ENCODE results near the gene CFAP54.
A peak's percentile ranks its signal among the peaks of the same experiment; 100 is the strongest.

Gene CFAP54

DNA sequence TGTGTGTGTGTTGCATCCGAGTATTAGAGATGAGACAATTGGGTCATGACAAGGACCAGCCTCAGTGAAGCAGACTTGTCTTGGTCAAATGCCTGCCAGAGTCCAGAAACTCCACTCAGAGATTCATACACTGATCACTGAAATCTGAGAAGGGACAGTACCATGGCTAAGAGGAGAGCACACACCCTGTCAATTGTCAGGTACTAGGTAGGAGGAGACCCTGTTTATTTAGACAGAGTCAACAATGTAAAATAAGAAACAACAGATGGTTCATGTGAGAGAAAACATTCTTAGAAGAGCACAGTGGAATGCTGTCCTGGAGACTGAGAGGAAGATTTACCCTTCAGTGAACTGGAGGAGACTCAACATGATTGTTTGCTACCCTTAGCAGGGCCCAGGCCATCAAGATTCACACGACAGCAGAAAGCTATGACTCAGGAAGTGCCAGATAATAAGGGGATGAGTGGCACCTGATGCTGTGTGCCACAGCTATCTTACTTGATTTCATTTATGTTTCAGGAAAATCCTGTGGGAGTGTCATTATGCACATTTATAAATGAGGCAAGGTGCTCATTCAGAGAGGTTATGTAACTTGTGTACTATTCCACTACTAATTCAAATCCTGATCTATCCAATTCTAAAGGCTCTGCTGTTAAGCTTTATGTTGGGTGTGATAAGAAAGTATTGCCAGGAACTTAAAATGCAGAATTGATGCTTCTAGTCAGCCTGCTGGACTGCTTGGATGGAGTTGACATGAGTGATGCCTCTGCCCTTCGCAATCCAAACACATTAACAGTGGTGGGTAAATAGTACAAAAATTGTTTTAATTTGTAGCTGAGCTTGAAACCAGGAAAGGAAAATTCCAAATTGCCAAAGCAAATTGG, 281.1 kb downstream of the CFAP54 start:
- DNase-seq: peak; percentile 73

DNA sequence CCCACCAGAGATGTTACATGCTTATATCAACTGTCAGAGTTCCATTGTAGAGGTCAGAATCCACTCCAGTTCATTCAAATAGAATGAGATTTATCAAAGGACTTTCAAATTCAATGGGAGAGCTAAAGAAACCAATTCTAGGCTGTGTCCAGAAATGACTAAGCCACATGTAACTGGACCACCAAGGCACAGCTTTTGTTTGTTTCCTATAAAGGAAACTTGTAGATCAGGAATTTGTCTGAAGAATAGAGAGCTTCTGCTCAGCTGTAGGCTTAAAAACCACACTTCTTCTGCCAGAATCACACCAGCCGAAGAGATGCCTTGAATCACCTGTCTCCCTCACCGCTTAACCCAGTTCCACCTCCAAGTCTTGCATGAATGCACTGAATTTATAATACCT, 283.7 kb downstream of the CFAP54 start:
- DNase-seq: no peak

DNA sequence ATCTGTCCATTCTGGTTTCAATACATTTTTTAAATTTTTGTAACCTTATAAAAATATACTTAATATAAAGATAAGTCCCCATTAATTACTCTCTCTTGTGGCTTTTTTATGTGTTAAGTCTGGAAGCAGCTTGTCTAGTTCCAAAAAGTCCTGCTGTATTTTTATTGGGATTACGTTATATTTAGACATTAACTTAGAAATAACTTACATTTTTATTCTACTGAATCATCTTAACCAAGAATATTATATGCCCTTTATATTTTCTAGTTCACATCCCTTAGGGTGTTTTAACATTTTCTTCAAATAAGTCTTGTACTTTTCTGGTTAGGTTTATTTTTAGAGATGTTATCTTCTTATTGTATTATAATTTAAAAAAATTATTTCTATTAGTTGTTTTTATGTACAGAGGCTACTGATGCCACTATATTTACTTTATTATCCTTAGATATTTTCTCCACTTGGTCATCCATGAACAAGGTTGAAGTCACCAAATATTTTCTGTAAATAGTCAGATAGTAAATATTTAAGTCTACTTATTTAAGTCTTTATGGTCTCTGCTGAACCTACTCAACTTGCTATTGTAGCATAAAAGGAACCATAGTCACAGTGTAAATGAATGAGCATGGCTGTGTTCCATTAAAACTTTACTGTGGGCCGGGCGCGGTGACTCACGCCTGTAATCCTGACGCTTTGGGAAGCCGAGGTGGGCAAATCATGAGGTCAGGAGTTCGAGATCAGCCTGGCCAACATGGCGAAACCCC, 285.3 kb downstream of the CFAP54 start:
- DNase-seq: no peak

DNA sequence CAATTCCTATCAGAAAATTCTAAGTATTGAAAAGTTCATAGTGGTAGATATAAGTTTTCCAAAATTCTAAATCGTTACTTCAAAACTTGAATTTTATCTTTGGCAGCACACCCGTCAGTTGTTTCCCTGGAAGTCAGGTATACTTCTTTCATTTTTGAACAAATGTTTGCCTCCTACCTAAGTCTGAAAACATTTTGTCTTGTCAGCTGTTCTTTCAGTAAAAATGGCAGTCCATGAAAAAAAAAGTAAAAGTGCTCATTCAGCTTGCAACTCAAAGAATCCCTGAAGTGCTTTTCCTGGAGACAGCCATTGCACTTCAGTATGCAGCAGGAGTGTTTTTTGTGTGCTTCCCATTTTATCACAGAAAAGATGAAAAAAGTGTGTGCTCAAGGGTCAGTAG, 287.5 kb downstream of the CFAP54 start:
- no peak for DNase-seq

DNA sequence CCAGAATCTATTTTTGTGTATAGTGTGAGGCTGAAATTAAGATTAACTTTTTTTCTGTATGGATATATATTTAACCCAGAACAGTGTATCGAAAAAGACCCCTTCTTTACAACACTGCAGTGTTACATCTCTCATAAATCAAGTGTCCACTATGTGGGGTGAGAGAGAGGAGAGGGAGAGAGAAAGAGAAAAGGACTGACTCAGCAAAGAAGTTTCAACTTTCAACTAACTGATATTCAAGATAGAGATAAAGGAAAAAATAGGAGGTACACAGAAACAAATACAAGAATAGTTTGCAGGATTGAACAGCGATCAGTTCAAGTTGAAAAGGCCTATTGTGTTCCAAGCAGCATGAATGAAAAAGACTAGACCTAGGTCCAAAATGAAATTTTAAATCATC, 291.0 kb downstream of the CFAP54 start:
- no peak for DNase-seq

DNA sequence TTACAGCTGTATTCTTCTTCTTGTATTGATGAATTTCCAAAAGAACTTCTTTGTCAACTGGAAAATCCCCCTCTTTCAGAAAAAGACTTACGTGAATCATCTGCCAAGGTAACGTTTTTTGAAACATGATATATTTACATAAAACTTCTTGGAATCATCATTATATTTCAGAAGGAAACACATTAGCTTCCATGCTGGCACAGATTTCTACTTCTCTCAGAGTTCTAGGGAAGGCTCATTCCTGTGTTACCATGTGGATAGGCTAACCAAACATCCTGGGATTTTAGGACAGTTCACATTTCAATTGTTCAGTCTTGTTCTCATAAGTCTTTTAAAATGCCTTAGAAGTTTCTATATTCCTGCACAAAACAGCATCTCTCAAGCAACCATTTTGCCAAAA, 297.4 kb downstream of the CFAP54 start:
- no peak for DNase-seq

DNA sequence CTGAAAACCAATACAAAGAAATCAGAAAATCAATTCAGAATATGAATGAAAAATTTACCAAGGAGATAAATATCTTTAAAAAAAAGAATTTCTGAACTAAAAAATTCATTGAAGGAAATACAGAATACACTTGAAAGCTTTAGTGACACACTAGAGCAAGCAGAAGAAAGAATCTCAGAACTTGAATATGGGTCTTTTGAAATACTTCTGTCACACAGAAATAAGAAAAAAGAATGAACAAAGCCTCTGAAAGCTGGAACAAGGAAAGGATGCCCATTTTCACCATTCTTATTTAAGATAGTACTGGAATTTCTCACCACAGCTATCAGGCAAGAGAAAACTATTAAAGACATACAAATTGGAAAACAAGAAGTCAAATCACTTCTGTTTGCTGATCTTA, 314.6 kb downstream of the CFAP54 start:
- no peak for DNase-seq

DNA sequence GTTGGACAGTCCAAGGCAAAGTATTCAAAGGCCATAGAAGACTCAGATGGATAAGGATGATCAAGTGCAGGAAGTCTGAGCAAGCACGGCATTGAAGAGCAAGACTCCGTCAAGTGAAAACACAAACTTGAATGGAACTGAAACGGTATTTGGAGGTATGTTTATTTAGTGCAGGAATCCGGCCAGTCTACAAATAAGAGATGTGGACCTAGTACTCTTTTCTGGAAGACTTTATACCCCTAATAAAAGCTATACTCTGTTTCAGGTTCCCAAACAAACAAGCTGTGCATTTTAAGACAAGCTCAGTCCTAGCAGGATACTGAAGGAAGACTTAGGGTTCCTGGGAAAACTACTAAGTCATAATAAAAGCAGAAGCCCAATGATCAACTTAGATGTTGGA, 316.9 kb downstream of the CFAP54 start:
- DNase-seq: no peak

DNA sequence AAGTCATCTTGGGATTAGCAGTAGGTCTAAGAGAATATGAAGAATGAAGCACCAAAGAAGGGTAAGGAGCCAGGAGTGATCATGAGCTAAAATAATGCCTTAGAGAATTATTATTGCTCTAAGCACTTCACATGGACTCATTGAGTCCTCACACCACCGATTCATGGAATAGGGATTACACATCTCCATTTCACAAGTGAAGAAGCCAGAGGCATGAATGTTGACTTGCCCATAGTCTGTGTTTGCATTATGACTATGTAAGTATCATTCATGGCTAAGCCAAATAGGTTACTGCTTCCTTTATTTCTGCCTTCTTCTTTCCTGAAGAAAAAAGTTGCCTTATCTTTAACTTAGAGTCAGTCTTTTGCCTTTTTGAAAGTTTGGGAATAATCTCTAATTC, 318.4 kb downstream of the CFAP54 start:
- no peak for DNase-seq

DNA sequence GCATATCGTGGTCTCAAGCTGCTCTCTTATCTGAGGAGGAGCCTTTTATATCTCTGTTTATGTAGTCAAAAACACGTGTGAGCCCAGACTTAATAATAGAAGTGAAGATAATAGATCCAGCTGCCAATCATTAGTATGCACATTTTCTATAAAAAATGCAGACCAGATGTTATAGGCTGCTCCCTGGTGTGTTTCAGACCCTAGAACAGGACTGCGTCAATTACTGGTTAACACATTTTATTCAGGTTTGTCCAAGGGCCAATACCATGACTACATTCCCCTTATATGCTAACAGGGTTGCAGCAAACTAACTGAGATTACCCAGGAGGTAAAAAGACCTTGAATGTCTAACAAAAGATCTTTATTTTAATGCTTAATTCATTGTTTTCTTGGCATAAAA, 319.2 kb downstream of the CFAP54 start:
- DNase-seq: no peak

DNA sequence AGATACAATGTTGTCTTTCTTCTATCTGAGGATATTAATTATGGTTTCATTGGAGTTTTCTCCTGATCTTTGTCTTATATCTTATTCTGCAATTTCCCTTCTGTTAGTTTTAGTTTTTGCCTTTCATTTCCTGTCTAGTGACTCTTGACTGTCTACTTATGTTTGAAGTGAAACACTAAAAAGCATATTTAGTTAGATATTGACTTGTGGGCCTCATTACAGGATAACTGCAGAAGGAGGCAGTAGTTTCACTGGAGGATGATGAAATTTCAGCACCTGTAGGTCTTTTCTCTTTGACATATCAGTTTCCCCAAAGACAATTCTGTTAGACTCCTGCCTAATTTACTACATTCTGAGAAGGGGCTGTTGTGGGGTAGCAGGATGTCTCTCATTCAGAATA, 320.1 kb downstream of the CFAP54 start:
- no peak for DNase-seq

DNA sequence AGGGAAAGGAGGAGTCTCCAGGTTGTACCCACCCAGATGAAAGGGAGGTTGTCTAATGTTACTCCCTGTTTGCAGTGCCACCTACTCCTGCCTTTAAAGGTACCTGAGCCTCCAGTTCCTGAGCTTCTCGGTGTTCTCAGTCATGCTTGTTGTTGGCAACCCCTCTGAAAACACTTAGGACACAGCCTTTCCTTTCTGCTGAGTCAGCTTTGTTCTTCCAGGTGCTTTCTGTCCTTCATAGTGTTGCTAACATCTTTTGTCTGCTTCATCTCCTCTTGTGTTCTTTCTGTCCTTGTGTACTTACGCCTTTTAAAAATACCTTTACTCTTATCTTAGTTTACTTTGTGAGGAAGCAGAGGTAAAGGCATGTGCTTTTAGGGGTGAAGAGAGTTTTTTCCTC, 320.7 kb downstream of the CFAP54 start:
- DNase-seq: no peak

DNA sequence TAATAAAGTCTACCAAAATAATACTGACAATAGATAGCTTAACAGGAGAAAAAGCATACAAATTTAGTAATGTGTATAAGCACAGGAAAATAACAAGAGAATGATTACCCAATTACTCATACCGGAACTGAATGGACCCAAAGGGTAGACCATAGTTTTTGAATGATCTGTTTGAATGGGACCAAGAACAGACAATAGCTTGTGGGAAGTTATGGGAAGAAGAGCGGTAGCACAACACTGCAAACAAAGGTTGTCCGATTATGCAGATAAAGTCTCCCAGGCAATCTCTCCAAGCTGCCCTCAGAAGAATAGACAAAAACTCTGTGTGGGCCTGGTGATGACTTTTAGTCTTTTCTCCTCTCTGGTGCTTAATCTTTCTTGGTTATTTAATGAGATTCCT, 321.1 kb downstream of the CFAP54 start:
- DNase-seq: no peak

DNA sequence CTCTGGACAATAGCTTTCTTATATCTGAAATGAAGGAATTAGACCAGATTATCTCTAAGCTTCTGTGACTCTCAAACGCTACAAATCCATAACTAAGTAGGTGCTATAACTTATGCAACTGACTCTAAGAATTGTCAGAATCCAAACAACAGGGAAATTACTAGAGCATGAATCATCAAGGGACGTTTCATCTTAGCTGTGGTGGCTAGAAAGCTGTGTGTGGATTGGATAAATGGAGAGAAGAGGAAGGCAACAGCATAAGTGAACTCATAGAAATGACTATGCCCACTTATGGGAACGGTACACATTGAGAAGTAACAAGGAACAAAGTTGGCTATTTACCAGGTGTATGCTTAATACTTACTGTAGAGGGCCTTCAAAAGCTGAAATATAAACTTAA, 321.7 kb downstream of the CFAP54 start:
- DNase-seq: no peak

DNA sequence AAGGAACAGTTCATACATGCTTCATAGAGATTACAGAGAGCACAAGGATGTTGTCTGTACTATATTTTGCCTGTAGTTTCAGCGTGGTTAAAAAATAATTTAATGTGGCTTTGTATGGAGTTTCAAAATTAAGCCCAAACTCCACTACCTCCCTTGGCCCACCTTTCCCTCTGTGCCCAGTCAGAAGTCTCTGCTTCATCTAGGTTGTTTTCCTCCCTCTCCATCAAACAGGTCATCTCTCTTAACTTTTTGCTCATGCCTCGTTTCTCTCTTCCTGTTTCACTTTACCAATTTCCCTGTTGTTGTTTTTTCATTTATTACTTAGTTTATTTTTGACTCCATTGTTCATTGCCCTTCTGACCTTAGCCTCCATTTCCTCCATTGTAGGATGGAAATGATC, 322.8 kb downstream of the CFAP54 start:
- DNase-seq: no peak

DNA sequence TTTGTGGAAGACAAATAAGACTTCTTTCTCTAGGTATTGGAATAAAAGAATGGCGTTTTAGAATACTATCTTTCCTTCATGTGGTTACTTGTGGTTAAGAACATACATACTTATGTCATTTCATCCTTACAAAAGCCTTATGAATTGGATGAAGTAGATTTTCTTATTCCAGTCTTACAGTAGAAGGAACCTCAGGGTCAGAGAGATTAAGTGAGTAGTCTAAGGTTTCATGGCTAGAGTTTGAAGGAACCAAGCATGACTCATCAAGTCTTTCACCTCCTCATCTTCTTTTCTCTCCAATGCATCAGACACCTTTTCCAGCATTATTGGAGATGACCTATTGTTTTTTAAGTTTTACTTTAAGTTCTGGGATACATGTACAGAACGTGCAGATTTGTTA, 324.8 kb downstream of the CFAP54 start:
- DNase-seq: no peak

DNA sequence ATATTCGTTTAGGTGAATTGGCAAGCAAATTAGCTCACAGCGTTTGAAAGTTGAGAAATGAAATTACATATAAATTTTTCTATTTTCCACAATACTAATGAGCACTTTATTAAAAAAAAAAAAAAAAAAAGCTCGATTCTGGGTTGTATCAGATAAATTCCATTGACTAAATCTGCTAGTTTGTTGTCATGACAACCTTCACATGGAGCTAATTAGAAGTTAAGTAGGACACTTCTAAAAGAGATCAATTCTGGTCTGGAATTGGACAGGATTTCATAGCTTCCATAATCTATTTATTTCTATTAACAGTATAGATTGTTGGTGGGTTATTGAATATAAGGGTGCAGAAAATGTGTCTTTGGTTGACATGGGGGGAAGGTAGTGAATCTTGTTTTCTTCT, 332.2 kb downstream of the CFAP54 start:
- no peak for DNase-seq

DNA sequence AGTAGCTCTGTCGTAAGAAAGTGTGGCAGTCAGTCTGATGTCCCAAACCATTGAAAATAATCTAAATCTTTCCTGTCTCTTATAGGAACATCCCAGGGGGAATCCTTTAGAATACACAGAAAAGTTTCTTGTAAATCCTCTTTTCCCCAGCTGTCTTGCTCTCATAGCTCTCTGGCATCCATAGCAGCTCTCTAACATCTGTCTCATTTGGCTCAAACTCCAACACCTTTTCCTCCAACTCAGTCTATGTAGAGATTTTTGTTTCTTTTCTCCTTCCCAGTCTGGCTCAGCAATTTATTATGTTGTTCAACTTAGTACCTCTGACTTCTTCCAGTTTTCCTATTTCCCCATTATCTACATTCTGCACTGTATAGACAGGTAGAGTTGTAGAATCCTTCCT, 333.3 kb downstream of the CFAP54 start:
- DNase-seq: no peak

DNA sequence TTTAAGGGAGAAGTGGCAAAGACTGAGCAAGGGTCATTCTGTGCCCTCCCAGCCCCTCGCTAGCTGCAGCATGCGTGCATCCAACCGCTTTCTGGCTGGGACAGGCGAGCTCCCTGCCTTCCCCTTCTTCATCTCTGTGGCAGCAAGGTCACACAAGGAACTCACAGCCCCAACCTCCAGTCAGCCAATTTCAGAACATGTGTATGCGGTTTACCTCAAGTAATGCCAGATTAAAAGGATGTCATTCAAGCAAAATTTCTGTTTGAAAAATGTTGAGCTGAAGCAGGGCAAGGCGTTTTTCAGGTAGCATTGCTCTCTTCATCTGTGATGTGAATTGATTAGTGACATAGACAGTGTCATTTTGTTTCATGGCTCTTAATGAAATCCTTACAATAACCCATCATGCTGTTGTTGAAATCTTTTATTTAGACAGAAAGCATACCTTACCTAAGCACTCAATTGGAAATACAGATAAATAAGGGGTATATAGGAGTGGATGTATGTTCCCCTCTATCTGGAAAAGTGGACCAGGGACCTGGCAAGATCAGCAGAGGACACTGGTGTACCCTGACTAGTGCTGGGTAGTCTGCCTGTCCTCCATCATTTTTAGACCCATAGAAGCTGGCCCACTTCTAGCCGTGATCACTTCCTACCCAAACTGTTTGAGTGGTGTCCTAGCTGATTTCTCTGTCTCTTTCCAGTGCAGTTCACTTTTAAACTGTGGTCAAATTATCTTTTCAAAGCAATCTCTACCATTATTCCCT, 334.9 kb downstream of the CFAP54 start:
- DNase-seq: no peak

DNA sequence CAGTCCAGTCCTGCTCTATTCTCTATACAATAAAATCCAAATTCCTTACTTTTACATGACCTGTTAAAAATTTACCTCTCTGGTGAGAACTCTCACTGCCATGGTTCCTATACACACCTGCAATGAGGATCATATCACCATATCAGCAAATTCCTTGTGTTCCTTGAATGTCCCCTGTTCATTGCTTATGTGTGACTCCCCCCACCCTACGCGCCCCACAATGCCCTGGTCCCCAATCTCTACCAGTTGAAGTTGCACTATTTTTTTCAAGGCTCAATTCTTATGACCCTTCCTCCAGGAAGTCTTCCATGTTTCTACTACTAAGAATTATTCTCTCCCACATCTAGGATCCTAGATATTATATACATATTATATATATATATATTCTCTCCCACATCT, 335.5 kb downstream of the CFAP54 start:
- no peak for DNase-seq

DNA sequence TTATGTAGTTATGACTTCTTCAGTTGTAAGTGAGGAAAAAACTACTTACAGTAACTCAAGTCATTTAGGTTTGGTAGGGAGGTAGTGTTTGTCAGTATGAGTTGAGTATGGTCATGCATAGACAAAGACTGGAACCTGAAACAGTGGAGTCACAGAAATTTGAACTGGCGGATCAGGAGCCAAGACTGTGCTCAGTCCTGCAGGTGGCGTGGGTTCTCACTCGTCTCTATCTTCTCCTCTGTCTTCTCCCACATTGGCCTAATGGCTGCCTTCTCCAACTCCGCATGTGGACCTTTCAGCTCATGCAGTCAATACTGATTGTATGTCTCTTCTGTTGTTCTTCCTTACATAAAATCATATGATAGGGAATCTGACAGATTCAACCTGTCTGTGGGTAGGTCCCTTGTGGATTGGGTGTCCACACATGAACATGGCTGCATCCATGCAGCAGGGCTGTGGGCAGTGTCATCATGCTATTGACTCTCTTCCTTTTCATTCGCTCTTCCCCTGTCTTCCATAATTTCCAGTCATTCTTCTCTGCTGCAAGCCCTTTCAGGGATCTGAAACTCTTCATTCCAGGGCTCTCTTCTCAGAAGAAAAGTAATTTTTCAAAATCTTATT, 338.9 kb downstream of the CFAP54 start:
- DNase-seq: no peak

DNA sequence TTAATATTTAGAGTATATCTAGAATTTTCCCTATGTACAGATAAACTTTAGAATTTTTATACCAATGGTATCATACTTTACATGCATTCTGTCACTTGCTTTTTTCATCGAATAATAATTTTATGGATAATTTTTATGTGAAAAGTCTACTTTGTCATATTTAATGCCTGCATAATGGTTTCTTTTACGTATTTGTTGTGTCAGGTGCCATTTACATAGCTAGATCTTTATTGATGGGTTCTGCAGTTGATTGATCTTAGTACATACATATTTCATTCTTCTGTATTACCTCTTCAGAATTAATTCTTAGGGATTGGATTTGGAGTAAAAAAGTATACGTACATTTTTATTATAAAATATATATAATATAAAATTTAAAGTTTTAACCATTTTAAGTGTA, 340.0 kb downstream of the CFAP54 start:
- no peak for DNase-seq

DNA sequence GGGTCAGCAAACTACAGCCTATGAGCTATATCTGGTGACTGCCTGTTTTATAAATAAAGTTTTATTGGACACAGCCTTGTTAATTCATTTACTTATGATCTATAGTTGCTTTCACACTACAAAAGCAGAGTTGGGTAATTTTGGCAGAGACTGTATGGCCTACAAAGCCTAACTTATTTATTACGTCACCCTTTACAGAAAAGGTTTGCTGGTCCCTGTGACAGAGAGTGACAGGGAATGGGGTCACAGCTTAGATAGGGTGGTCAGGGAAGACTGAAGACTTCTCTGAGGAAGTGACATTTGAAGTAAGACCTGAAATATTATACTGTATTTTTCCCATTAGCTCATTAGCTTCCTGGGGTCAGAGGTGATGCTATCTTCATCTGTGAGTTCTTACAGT, 342.0 kb downstream of the CFAP54 start:
- DNase-seq: no peak

Measured in NCI-H1092 treated with DMSO at 0.1 percent for 48 hours (cell line).